ENCODE data around the gene KMT2C.

DNA sequence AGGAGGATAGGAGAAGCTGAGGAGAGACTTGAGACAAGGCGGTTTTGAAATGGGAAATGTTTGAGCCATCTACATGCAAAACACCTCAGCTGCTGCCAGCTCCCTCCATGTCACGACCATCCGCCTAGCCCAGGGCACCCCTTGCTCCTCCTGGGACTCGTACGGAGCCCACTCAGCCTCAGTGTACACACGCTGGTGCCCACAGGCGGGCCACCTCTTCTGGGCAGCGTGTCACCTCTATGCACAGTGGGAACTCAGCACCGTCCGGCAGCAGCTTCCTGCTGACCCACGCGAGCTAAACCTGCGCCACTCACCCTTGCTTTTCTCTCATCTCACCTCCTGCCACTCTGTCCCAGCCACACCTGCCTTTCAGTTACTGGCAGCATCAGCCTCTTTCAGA, 302.0 kb downstream of the KMT2C start:
- TF ChIP-seq, protein P1, sequence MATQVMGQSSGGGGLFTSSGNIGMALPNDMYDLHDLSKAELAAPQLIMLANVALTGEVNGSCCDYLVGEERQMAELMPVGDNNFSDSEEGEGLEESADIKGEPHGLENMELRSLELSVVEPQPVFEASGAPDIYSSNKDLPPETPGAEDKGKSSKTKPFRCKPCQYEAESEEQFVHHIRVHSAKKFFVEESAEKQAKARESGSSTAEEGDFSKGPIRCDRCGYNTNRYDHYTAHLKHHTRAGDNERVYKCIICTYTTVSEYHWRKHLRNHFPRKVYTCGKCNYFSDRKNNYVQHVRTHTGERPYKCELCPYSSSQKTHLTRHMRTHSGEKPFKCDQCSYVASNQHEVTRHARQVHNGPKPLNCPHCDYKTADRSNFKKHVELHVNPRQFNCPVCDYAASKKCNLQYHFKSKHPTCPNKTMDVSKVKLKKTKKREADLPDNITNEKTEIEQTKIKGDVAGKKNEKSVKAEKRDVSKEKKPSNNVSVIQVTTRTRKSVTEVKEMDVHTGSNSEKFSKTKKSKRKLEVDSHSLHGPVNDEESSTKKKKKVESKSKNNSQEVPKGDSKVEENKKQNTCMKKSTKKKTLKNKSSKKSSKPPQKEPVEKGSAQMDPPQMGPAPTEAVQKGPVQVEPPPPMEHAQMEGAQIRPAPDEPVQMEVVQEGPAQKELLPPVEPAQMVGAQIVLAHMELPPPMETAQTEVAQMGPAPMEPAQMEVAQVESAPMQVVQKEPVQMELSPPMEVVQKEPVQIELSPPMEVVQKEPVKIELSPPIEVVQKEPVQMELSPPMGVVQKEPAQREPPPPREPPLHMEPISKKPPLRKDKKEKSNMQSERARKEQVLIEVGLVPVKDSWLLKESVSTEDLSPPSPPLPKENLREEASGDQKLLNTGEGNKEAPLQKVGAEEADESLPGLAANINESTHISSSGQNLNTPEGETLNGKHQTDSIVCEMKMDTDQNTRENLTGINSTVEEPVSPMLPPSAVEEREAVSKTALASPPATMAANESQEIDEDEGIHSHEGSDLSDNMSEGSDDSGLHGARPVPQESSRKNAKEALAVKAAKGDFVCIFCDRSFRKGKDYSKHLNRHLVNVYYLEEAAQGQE (IDR thresholded peaks at IDR 0.05; ENCODE audit: low read depth), result no peak
- TF ChIP-seq EGR1 (IDR thresholded peaks at IDR 0.05), result no peak
- no peak for TF ChIP-seq TAF1 (IDR thresholded peaks at IDR 0.05; ENCODE audit: low read depth)
- TF ChIP-seq RAD21 (IDR thresholded peaks at IDR 0.05; ENCODE audit: low read depth), result no peak
- TF ChIP-seq EP300 (IDR thresholded peaks at IDR 0.05; ENCODE audit: borderline replicate concordance), result no peak
- TF ChIP-seq, protein P2, sequence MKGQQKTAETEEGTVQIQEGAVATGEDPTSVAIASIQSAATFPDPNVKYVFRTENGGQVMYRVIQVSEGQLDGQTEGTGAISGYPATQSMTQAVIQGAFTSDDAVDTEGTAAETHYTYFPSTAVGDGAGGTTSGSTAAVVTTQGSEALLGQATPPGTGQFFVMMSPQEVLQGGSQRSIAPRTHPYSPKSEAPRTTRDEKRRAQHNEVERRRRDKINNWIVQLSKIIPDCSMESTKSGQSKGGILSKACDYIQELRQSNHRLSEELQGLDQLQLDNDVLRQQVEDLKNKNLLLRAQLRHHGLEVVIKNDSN (IDR thresholded peaks at IDR 0.05), result no peak
- no peak for TF ChIP-seq TCF12 (IDR thresholded peaks at IDR 0.05; ENCODE audit: low read depth)
- no peak for TF ChIP-seq ZBTB7A (IDR thresholded peaks at IDR 0.05; ENCODE audit: low read depth)
- no peak for TF ChIP-seq CEBPB (IDR thresholded peaks at IDR 0.05)
- no peak for TF ChIP-seq YY1 (IDR thresholded peaks at IDR 0.05; ENCODE audit: low read depth)
